GM21786 (cell line): ENCODE data around the gene BBX.

Experiments
- ATAC-seq: cut with Tn5 transposase; IDR thresholded peaks from one replicate; pipeline ENCODE4 v1.9.1; 2021; ENCODE audit not compliant: unreplicated experiment

Gene BBX

GRCh38 chr3:107598926-107599771 is 76.4 kb downstream of the BBX start:
- peak; percentile 89 for ATAC-seq

GRCh38 chr3:107599772-107600145 is 77.0 kb downstream of the BBX start:
- ATAC-seq = no peak

- ATAC-seq = no peak
Observed at GRCh38 chr3:107600780-107601179, 78.0 kb downstream of the BBX start.

GRCh38 chr3:107604057-107604822 is 81.5 kb downstream of the BBX start:
- ATAC-seq = no peak

DNA sequence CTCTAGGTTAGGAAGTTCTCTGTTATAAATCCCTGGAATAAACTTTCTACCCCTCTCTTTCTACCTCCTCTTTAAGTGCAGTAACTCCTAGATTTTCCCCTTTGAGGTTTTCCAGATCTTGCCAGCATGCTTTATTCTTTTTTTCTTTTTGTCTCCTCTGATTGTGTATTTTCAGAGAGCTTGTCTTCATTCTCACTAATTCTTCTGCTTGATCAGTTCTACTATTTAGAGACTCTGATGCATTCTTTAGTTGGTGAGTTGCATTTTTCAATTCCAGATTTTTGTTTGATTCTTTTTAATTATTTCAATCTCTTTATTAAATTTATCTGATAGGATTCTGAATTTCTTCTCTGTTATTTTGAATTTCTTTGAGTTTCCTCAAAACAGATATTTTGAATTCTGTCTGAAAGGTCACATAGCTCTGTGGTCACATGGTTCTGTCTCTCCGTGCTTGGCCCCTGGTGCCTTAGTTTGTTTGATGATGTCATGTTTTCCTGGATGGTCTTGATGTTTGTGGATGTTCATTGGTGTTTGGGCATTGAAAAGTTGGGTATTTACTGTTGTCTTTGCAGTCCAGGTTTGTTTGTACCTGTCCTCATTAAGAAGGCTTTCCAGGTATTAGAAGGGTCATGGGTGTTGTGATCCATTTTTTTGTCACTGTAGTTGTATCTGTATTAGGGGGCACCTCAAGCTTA is 89.2 kb downstream of the BBX start:
- ATAC-seq = no peak

GRCh38 chr3:107612664-107613084 is 89.9 kb downstream of the BBX start:
- ATAC-seq = no peak

- ATAC-seq = no peak
Observed at GRCh38 chr3:107619549-107619948, 96.8 kb downstream of the BBX start.

- no peak for ATAC-seq
Observed at GRCh38 chr3:107620534-107620933, 97.8 kb downstream of the BBX start.

DNA sequence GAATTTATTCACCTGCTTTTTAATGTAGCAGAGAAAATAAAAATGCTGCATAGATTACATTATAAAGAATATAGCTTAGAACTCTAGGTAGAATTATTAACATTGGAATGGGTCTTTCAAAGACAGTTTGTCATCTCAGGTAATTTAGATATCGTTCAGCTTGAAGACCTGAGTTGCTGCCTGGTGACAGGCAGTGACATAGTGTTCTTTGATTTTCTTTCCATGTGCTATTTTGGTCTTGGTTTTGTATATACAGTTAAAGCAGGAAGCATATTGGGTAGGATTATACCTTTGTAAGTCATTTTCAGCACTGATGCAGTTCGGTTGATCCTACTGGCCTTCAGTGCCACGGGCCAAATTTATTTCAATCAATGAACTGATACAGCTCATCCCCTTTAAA is 98.7 kb downstream of the BBX start:
- ATAC-seq = no peak

DNA sequence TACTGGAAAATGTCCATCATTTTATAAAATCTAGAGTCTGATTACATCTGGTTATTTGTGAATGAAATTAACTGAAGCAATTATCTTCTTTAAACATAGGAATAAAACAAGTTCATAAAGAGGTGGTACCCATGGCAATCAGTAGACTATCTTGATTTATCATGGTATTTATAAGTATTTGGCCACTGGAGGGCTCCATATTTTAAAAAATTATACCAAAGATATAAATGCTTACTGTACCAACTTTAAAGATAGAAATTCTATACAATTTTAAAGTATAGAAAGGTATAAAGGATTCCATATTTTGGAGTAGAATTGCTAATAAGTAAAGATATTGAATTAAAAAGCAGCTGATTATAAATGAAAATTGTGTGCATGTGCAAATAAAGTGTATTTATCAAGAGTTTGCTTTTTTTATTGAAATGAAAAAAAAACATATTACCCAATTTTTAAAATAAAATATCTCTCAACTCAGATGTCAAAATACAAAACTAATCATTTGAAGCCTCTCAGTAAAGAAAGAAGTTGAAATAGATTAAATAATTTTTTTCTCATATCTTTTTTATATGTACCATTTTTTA is 105.3 kb downstream of the BBX start:
- ATAC-seq = no peak

GRCh38 chr3:107629566-107629965 is 106.8 kb downstream of the BBX start:
- no peak for ATAC-seq

DNA sequence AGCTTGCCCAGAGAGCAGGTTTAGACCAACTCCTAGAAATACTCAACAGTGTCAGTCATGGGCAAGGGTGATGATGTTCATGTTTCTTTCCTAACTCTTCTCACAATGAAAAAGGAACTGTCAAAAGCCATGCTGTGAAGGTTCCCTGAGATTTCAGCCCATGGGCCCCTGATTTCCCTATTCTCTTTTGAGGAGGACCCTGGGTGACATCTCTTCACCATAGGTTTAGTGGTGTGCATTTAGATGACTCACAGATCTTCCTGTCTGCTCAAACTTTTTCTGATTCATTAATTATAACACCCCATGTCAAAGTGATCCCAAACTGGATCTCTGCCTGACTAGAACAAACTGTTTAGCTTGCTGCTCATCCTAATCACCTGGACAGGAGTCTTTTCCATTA is 108.0 kb downstream of the BBX start:
- no peak for ATAC-seq

DNA sequence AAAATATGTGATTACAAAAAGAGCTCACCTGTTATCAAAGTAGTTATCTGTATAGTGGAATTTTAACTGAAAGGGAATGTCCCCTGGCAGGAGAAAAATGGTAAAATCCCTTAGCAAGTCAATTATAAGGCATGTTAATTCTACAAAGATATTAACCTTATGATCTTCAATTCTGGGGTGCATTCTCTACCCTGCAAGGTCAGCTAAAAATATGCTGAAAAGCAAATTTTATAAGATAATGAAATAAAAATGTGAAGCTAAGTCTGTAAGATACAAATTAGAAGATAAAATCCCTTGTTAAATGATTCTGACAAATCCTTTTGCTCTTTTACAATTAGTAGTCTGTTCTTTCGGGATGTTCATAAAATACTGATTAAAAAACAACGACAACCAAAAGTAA is 109.8 kb downstream of the BBX start:
- no peak for ATAC-seq

DNA sequence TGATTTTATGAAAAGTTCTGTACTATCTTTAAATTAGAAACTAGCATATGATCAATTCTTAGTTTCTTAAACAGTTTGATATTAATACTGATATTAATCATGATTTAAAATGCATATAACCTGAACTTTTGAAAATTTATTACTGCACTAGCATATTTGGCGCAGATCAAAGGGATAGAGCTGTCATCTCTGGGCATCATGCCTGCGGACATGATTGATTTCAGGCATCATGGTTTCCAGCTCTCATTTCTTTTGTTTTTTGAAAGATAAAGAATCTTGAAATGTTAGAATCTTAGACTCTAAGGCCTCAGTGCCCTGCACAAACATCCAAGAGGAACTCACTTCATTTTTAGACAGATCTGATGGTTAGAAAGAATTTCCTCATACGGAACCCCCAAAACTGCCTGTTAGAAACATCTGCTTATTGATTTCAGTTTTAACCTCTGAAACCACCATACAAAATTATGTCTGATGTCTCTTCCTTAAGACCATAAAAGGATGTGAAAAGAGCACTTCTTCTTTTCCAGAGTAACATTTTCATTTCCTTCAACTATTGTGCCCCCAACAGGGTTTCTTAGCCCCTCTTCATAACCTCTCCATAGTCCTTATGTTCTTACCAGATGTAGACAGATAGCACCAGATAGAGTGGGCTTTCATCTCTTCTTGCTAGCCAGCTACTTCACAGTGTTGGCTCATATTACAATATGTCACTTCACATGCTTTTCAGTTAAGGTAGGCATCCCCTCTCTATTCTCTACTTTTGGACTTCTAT is 110.8 kb downstream of the BBX start:
- peak; percentile 90 for ATAC-seq

- ATAC-seq = peak; percentile 27
Observed at GRCh38 chr3:107634099-107634489, 111.3 kb downstream of the BBX start.

DNA sequence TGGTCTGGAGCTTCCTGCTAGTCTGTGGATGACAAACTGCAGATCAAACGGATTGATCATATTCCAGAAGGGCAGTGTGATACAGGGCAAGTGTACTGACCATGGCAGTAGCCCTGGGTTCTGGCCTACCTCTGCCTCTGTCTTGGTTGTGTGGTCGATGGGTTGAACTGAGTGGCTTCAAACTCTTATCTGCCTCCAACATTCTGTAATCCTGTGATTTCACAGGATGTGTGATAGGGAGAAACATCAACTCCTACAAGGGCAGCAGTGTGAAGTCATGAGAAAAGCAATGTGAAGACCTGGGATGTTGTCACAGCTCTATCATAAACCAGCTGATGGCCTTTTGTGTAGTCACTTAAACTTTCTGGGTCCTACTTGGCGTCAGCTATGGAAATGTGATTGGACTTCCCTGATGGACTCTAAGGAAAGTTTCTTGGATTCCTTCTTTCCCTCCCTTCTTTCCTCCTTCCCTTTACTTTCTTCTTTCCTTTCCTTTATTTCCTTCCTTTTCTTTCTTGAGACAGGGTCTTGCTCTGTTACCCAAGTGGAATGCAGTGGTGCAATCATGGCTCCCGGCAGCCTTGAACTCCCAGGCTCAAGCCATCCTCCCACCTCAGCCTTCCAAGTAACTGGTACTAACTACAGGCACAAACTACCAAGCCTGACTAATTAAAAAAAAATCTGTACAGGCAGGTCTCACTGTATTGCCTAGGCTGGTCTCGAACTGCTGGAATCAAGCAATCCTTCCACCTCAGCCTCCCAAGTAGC is 114.8 kb downstream of the BBX start:
- no peak for ATAC-seq

GRCh38 chr3:107641572-107642307 is 119.0 kb downstream of the BBX start:
- ATAC-seq = peak; percentile 72

DNA sequence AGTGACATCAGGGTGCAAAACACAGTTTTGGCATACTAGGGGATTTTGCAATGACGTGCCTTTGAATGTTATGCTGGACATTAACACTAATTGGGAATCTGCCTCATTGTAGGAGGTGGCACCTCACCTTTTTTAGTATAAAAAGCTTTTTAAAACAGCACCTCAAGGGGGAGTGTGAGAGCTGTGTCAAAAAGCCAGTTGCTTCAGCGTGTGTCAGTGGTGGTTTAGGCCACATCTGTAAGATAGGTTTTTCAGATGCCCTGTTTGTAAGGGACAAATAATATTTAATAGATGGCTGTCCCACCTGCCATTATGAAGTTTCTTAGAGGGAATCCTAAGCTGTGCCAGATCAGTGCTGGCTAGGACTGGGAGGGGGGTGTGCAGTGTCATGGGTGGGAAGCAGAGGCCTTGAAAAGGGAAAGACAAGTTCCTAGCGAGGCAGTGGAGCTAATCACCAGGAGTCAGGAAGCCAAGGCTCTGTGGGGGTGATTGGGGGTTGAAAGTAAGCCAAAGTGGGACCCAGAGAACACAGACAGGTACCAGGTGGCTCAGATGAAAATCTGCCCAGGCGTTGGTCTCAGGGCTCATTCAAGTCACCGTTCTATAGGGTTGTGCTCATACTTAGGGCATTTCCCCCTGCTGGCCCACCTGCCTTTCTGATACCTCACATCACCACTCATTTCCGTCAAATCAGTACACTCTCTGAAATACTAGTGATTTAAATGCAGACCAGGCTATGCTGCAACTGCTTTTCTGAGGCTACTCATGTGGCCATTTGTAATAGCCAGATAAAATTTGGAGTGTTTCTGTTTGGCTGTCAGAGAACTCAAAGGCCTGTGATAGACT is 120.5 kb downstream of the BBX start:
- no peak for ATAC-seq
